Activated CD8-positive, alpha-beta memory T cell treated with anti-CD3 and anti-CD28 coated beads for 48 hours (primary cell): ENCODE measurements around the gene HNRNPM.

Experiments used
- DNase-seq, 3 experiments: peaks; one replicate each; pipeline ENCODE4 v3.0.0-alpha.2; 2020; ENCODE audit warnings: low read depth in 2 of 3, low spot score in 2 of 3

The HNRNPM gene

GRCh38 chr19:8459095-8459494, 14.3 kb downstream of the HNRNPM start:
- no peak for DNase-seq

- DNase-seq, result no peak
Measured at GRCh38 chr19:8459520-8460270, 14.9 kb downstream of the HNRNPM start.

- no peak for DNase-seq
Measured at GRCh38 chr19:8460516-8461298, 15.9 kb downstream of the HNRNPM start.

- DNase-seq, result no peak
Measured at GRCh38 chr19:8461376-8461775, 16.6 kb downstream of the HNRNPM start.

GRCh38 chr19:8461891-8462290, 17.1 kb downstream of the HNRNPM start:
- no peak for DNase-seq

GRCh38 chr19:8462571-8462970, 17.8 kb downstream of the HNRNPM start:
- DNase-seq, result no peak

GRCh38 chr19:8463365-8463764, 18.6 kb downstream of the HNRNPM start:
- no peak for DNase-seq

GRCh38 chr19:8466018-8466417, 21.2 kb downstream of the HNRNPM start:
- no peak for DNase-seq

GRCh38 chr19:8468124-8468523, 23.3 kb downstream of the HNRNPM start:
- no peak for DNase-seq

- no peak for DNase-seq
Measured at GRCh38 chr19:8468761-8469373, 24.1 kb downstream of the HNRNPM start.

- DNase-seq, result no peak
Measured at GRCh38 chr19:8469613-8470368, 25.0 kb downstream of the HNRNPM start.

GRCh38 chr19:8473648-8474476, 29.1 kb downstream of the HNRNPM start:
- no peak for DNase-seq

- no peak for DNase-seq
Measured at GRCh38 chr19:8475005-8475404, 30.2 kb downstream of the HNRNPM start.

- no peak for DNase-seq
Measured at GRCh38 chr19:8476524-8476923, 31.7 kb downstream of the HNRNPM start.

- DNase-seq, result no peak
Measured at GRCh38 chr19:8477889-8478288, 33.1 kb downstream of the HNRNPM start.

GRCh38 chr19:8478598-8478997, 33.8 kb downstream of the HNRNPM start:
- no peak for DNase-seq

- no peak for DNase-seq
Measured at GRCh38 chr19:8481201-8481600, 36.4 kb downstream of the HNRNPM start.

- no peak for DNase-seq
Measured at GRCh38 chr19:8481616-8482015, 36.8 kb downstream of the HNRNPM start.

- no peak for DNase-seq
Measured at GRCh38 chr19:8482696-8483095, 37.9 kb downstream of the HNRNPM start.

- no peak for DNase-seq
Measured at GRCh38 chr19:8483165-8483564, 38.4 kb downstream of the HNRNPM start.
